ENCODE data around the gene EMP3.

DNA sequence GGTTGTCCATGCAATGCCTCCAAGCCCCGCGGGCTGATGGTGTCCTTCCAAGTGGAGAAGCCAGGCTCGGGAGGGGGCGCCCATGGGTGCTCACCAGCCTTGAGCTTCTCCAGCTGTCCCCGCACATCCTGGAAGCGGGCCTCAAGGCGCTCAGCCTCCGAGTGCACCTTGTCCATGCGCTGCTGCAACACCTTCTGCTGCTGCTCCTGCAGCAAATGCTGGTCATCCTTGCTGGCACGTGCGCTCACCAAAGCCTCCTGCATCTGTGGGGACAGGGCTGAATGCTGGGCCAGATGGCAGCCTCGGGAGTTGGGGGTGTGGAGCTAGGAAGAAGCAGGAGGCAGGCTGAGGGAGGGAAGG lies 22.8 kb upstream of the EMP3 start:
- TF ChIP-seq, protein P1, sequence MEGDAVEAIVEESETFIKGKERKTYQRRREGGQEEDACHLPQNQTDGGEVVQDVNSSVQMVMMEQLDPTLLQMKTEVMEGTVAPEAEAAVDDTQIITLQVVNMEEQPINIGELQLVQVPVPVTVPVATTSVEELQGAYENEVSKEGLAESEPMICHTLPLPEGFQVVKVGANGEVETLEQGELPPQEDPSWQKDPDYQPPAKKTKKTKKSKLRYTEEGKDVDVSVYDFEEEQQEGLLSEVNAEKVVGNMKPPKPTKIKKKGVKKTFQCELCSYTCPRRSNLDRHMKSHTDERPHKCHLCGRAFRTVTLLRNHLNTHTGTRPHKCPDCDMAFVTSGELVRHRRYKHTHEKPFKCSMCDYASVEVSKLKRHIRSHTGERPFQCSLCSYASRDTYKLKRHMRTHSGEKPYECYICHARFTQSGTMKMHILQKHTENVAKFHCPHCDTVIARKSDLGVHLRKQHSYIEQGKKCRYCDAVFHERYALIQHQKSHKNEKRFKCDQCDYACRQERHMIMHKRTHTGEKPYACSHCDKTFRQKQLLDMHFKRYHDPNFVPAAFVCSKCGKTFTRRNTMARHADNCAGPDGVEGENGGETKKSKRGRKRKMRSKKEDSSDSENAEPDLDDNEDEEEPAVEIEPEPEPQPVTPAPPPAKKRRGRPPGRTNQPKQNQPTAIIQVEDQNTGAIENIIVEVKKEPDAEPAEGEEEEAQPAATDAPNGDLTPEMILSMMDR (IDR thresholded peaks at IDR 0.05), result no peak
- TF ChIP-seq POLR2A (IDR thresholded peaks at IDR 0.05), result no peak

Data from thyroid gland (tissue), 4 donors.